Measurements from ENCODE around the gene PLAU. TPM values are rescaled to one million over a fixed set of nuclear protein-coding genes. Genes with fewer than 3 reads are reported as not detected.

PLAU gene
- total and polyA plus RNA-seq, 7 donors, result 2.5 to 15.7 (median 3.8) TPM

DNA sequence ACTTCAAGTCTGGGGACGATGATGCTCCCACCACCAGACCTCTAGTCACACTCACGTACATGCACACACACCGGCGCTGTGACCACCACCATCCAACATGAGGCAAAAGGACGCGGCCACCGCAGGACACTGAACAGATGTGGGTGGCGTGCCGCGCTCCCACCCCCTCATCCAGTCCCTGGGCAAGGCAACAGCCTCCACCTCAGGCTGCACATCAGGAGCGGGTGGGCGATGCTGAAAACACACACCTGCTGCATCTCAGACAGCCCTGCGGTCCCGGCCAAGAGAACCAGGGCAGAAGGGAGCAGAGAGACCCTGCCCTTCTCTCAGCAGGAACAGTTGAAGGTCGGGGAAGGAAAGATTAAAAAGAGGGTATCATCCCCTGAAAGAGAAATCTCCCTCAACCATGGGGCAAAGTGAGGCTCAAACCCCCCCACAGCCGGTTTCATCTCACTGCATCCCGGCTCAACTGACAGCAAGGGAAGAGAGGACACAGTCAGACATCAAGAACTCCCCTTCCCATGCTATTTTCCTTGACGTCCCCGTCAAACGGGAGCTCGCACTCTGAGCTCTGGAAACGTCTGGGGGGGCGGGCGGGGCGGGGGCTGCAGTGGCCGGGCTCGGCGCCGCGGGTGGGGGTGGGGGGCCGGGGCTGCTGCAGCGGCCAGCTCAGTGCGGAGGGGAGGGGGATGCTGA, 37.6 kb upstream of the PLAU start:
- no peaks in the 10 kb centered on the region for H3K9me3 ChIP-seq
- DNase-seq, result no peak
- peak overlapping the region; percentile 84 to 94 (median 92) for H3K27ac ChIP-seq
- H3K4me1 ChIP-seq, result peaks cover 0 to 70% (median 58%) of the 10 kb centered on the region in 4 donors
- H3K27me3 ChIP-seq, result no peaks in the 10 kb centered on the region
- intact Hi-C loops (cut with DNase I), result no loop called here
- peak overlapping the region; percentile 89 to 99 (median 94) for H3K4me3 ChIP-seq
- H3K36me3 ChIP-seq, result peaks cover 0 to 29% (median 4%) of the 10 kb centered on the region in 4 donors
- TF ChIP-seq POLR2AphosphoS5 (IDR thresholded peaks at IDR 0.05) (no peak), POLR2A (IDR thresholded peaks at IDR 0.05) (no peak), EP300 (IDR thresholded peaks at IDR 0.05) (no peak)
- TF ChIP-seq, protein P1, sequence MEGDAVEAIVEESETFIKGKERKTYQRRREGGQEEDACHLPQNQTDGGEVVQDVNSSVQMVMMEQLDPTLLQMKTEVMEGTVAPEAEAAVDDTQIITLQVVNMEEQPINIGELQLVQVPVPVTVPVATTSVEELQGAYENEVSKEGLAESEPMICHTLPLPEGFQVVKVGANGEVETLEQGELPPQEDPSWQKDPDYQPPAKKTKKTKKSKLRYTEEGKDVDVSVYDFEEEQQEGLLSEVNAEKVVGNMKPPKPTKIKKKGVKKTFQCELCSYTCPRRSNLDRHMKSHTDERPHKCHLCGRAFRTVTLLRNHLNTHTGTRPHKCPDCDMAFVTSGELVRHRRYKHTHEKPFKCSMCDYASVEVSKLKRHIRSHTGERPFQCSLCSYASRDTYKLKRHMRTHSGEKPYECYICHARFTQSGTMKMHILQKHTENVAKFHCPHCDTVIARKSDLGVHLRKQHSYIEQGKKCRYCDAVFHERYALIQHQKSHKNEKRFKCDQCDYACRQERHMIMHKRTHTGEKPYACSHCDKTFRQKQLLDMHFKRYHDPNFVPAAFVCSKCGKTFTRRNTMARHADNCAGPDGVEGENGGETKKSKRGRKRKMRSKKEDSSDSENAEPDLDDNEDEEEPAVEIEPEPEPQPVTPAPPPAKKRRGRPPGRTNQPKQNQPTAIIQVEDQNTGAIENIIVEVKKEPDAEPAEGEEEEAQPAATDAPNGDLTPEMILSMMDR (IDR thresholded peaks at IDR 0.05), result no peak
- 33 to 35% methylated on average over 33 of the region's 33 CpGs for WGBS, 2 donors

DNA sequence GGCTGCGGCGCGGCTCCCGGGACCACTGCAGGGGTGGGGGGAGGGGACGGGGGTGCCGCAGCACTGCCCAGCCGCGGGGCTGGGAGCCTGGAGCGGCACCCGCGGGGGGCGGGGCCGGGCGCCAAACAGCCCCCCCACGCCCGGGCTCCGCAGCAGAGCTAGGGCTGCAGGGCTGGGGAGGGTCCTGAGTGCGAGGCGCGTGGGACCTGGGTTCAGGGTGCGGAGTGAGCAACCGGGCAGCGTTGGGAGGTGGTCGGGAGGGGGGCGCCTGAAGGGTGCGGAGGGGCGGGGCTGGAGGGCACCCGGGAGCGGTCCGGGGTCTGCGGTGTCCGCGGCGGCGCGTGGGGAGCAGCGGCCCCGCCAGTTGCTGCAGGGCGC, 37.1 kb upstream of the PLAU start:
- Histone ChIP-seq H3K4me3 (peak overlapping the region; percentile 89 to 99 (median 94)), H3K9me3 (no peaks in the 10 kb centered on the region), H3K4me1 (peaks cover 0 to 65% (median 53%) of the 10 kb centered on the region in 4 donors), H3K27me3 (no peaks in the 10 kb centered on the region), H3K27ac (peak overlapping the region; percentile 84 to 94 (median 92)), H3K36me3 (peaks cover 0 to 24% (median 2%) of the 10 kb centered on the region in 4 donors)
- TF ChIP-seq, protein P1 (IDR thresholded peaks at IDR 0.05), result no peak
- no peak for TF ChIP-seq POLR2AphosphoS5 (IDR thresholded peaks at IDR 0.05)
- TF ChIP-seq EP300 (IDR thresholded peaks at IDR 0.05), result no peak
- TF ChIP-seq POLR2A (IDR thresholded peaks at IDR 0.05), result no peak
- 1% methylated on average over 39 of the region's 39 CpGs for WGBS, 2 donors
- intact Hi-C loops (cut with DNase I), result no loop called here
- no peak for DNase-seq

DNA sequence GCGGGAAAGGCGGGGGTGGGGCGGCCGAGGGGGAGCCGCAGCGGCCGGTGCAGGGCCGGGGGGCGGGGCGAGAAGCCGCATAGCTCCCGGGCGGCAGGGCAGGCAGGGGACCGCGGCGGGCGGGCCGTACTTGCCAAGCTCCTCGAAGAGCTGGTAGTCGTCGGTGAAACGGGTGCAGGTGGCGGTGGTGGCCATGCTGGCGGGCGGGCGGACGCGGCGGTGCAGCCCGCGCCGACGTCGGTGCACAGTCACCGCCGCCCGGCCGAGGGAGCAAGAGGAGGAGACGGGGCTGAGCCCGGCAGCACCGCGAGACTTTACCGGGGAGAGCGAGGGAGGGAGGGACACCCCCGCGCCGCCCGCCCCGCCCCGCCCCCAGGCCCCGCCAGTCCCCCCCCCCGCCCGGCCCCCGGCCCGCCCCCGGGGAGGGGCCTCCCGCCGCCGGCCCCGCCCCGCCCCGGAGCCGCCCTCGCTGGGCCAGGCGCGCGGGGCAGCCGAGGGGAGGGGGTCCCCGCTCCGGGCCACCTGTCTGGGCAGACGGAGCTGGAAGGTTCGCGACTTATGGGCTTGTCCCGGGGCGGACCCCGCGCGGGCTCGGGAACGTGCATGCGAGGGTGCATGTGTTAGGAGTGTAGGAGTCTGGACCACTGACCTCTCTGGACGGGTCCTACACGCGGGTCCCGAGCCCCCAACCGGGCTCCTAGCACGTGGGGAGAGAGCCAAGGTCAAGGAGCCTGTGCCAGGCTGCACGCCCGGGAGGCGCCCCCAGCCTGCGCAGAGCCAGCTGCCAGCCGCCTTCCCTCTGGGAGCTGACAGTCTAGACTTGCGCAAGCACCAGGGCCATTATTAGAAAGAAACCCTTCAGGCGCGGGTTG, 36.4 kb upstream of the PLAU start, which contains the start of gene CAMK2G:
CAMK2G (minus strand) TSS at position 289 of the 872 bp plus-strand sequence; CDS start at position 195, 94 bp downstream.
- Histone ChIP-seq H3K27ac (peak within 1 kb of the TSS; percentile 84 to 94 (median 92)), H3K4me1 (peaks cover 0 to 63% (median 46%) of the 10 kb centered on the region in 4 donors), H3K9me3 (no peaks in the 10 kb centered on the region), H3K36me3 (peaks cover 0 to 17% (median 0%) of the 10 kb centered on the region in 4 donors), H3K4me3 (peak within 1 kb of the TSS; percentile 89 to 99 (median 94)), H3K27me3 (no peaks in the 10 kb centered on the region)
- peak; percentile 95 for DNase-seq
- intact Hi-C loops (cut with DNase I), result no loop called here
- WGBS, 2 donors, result 1 to 2% methylated on average over 95 of the region's 95 CpGs
- TF ChIP-seq POLR2AphosphoS5 (IDR thresholded peaks at IDR 0.05), result peak; percentile 71 to 93 (median 88)
- peak in 1 of 4 donors; percentile 2 for TF ChIP-seq EP300 (IDR thresholded peaks at IDR 0.05)
- TF ChIP-seq, protein P1 (IDR thresholded peaks at IDR 0.05), result no peak
- peak; percentile 27 to 44 for TF ChIP-seq POLR2A (IDR thresholded peaks at IDR 0.05)

DNA sequence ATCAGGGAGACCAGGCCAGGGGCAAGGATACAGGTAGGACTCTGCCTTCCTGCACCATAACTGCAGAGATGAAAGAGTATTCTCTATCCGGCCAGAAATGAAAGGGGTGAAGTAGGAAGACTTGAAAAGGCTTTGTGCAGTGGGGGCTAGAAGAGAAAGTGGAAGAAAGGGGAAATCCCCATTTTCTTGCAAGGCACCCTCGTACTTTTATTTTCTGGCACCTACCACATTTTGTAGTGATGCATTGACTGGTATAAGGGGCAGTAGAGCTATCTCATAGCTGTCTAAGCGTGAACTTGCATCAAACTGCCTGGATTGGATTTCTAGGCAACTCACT, 35.8 kb upstream of the PLAU start:
- Histone ChIP-seq H3K4me3 (peak overlapping the region; percentile 48 to 99 (median 94)), H3K4me1 (peaks cover 0 to 61% (median 43%) of the 10 kb centered on the region in 4 donors), H3K9me3 (no peaks in the 10 kb centered on the region), H3K36me3 (peaks cover 0 to 13% (median 0%) of the 10 kb centered on the region in 4 donors), H3K27me3 (no peaks in the 10 kb centered on the region), H3K27ac (peak overlapping the region; percentile 84 to 94 (median 92))
- TF ChIP-seq, protein P1 (IDR thresholded peaks at IDR 0.05), result no peak
- TF ChIP-seq POLR2AphosphoS5 (IDR thresholded peaks at IDR 0.05) (no peak), POLR2A (IDR thresholded peaks at IDR 0.05) (no peak), EP300 (IDR thresholded peaks at IDR 0.05) (no peak)
- no peak for DNase-seq
- WGBS, 2 donors, result 24 to 38% methylated on average over 3 of the region's 3 CpGs
- intact Hi-C loops (cut with DNase I), result no loop called here

All from sigmoid colon (tissue), 7 donors.